ENCODE data around the gene CBX5. TPM values are rescaled to one million over a fixed set of nuclear protein-coding genes. Genes with fewer than 3 reads are reported as not detected.
A peak's percentile ranks its signal among the peaks of the same experiment; 100 is the strongest.

The CBX5 gene
- total and polyA plus RNA-seq, 10 donors = 6.5 to 60.3 (median 43.6) TPM

DNA sequence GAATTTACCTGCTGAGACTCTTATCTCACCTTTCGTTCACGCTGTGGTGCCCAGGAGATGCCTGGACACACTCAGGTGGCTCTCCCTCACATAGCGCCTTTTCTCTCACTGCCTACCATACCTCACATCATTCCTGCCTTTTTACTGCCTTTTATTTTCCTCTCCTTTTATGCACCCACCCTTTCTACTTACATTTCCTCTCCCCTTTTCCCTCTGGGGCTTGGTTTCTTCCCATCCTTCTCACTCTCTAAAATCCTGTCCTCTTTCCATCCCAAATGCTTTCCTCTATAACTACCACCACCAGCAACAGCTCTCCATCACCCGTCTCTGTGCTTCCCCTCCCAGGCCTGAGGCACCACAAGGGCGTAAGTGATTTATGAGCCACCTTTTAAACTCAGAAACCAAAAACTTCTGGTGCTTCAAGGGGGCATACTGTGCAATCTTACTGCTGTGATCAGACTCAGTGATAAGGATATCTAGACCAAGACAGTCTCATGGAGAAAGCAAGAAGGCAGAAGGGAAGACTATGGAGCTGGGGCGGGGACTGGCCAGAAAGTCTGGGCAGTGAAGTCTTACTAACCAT, 58.4 kb downstream of the CBX5 start:
- Histone ChIP-seq H3K27ac (no peak overlapping the region), H3K36me3 (no peaks in the 10 kb centered on the region), H3K9me3 (no peaks in the 10 kb centered on the region), H3K4me3 (no peak overlapping the region), H3K4me1 (peaks cover 14 to 29% (median 21%) of the 10 kb centered on the region in 6 donors), H3K27me3 (replicated peaks in 1 of 7) (peaks cover 0 to 39% (median 15%) of the 10 kb centered on the region in 7 donors)
- intact Hi-C loops (cut with DNase I; ENCODE audit: low total_unique reads) = no loop called here
- no peak for DNase-seq
- TF ChIP-seq, protein P1, sequence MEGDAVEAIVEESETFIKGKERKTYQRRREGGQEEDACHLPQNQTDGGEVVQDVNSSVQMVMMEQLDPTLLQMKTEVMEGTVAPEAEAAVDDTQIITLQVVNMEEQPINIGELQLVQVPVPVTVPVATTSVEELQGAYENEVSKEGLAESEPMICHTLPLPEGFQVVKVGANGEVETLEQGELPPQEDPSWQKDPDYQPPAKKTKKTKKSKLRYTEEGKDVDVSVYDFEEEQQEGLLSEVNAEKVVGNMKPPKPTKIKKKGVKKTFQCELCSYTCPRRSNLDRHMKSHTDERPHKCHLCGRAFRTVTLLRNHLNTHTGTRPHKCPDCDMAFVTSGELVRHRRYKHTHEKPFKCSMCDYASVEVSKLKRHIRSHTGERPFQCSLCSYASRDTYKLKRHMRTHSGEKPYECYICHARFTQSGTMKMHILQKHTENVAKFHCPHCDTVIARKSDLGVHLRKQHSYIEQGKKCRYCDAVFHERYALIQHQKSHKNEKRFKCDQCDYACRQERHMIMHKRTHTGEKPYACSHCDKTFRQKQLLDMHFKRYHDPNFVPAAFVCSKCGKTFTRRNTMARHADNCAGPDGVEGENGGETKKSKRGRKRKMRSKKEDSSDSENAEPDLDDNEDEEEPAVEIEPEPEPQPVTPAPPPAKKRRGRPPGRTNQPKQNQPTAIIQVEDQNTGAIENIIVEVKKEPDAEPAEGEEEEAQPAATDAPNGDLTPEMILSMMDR (IDR thresholded peaks at IDR 0.05 in 8 of 11, conservative IDR thresholded peaks at IDR 0.05 in 3 of 11) = no peak
- TF ChIP-seq POLR2A (IDR thresholded peaks at IDR 0.05) (no peak), POLR2AphosphoS5 (IDR thresholded peaks at IDR 0.05) (no peak)
- WGBS, 5 donors = 66 to 80% (median 72%) methylated on average over 6 of the region's 6 CpGs

DNA sequence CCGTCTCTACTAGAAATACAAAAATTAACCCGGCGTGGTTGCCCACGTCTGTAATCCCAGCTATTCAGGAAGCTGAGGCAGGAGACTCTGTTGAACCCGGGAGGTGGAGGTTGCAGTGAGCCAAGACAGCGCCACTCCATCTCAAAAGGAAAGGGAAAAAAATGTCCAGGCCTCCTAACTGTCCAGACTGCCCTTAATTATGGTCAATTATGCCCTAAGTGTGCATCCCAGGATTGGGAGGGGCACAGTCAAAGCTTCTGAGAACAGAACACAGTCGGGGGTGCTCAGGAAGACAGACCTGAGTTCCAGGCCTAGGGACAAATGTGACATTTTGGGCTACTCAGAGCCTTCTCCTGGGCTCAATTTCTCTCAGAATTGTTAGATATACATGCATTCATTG, 59.4 kb downstream of the CBX5 start:
- Histone ChIP-seq H3K9me3 (no peaks in the 10 kb centered on the region), H3K4me1 (peaks cover 22 to 39% (median 30%) of the 10 kb centered on the region in 6 donors), H3K36me3 (no peaks in the 10 kb centered on the region), H3K27ac (no peak overlapping the region), H3K27me3 (replicated peaks in 1 of 7) (peaks cover 0 to 48% (median 15%) of the 10 kb centered on the region in 7 donors), H3K4me3 (no peak overlapping the region)
- no peak for DNase-seq
- WGBS, 5 donors = 49 to 71% (median 64%) methylated on average over 7 of the region's 7 CpGs
- intact Hi-C loops (cut with DNase I; ENCODE audit: low total_unique reads) = no loop called here
- no peak for TF ChIP-seq POLR2AphosphoS5 (IDR thresholded peaks at IDR 0.05)
- TF ChIP-seq, protein P1 (IDR thresholded peaks at IDR 0.05 in 8 of 11, conservative IDR thresholded peaks at IDR 0.05 in 3 of 11) = no peak
- TF ChIP-seq POLR2A (IDR thresholded peaks at IDR 0.05) = no peak

DNA sequence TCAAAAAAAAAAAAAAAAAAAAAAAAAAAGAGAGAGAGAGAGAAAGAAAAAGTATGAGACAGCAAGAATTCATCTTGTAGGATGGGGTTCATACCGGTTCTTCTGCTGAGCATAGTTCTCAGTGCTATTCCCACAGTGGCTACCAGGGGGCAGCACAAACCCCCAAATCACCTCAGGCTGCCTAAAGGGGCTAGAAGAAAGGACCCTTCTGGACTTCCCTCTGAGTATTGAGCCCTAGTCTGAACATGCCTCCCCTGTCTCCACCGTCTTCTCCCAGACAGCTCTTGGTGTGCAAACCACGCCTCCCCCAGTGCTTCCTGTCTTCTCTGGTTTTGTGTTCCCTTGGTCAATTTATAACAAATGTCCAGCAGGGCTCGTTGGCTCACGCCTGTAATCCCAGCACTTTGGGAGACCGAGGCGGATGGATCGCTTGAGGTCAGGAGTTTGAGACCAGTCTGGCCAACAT, 59.8 kb downstream of the CBX5 start:
- no peaks in the 10 kb centered on the region for H3K36me3 ChIP-seq
- H3K9me3 ChIP-seq = no peaks in the 10 kb centered on the region
- no peak for DNase-seq
- WGBS, 5 donors = 43 to 51% (median 48%) methylated on average over 8 of the region's 8 CpGs
- intact Hi-C loops (cut with DNase I; ENCODE audit: low total_unique reads) = no loop called here
- peaks cover 26 to 43% (median 34%) of the 10 kb centered on the region in 6 donors for H3K4me1 ChIP-seq
- TF ChIP-seq, protein P1 (IDR thresholded peaks at IDR 0.05 in 8 of 11, conservative IDR thresholded peaks at IDR 0.05 in 3 of 11) = peak; percentile 54 to 84 (median 73)
- TF ChIP-seq POLR2A (IDR thresholded peaks at IDR 0.05) = no peak
- no peak overlapping the region for H3K27ac ChIP-seq
- H3K4me3 ChIP-seq = no peak overlapping the region
- H3K27me3 ChIP-seq (replicated peaks in 1 of 7) = peaks cover 0 to 52% (median 15%) of the 10 kb centered on the region in 7 donors

DNA sequence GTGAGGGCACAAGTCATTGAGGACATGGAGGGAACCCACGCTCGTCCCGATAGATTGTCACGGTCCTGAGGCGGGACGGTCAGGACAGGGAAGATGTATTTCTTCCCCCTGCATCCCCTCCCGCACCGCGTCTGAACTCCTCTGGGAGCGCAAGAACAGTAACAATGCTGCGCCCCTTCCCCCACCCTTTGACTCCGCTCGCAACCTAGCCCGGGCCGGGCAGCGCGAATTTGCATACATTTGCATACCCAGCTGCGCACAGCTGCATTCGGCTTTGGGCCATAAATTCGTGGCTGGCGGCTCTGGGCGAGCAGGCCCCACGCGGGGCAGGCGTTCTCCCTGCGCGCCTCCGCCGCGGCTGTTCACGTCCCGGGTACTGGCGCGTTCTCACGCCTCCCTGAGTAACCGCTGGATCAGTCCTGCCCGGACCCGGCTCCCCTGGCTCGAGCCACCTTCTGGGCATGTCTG, 62.1 kb downstream of the CBX5 start:
- Histone ChIP-seq H3K27ac (no peak overlapping the region), H3K36me3 (no peaks in the 10 kb centered on the region), H3K9me3 (no peaks in the 10 kb centered on the region), H3K27me3 (replicated peaks in 1 of 7) (peaks cover 0 to 74% (median 22%) of the 10 kb centered on the region in 7 donors), H3K4me3 (peak overlapping the region in 5 of 8 donors; percentile 7 to 63 (median 26)), H3K4me1 (peaks cover 30 to 54% (median 42%) of the 10 kb centered on the region in 6 donors)
- intact Hi-C loops (cut with DNase I; ENCODE audit: low total_unique reads) = loop anchor here (10.0 kb wide), 1 partner anchor 147 kb away; the partner anchor contains the start of gene GPR84
- peak; percentile 84 for DNase-seq
- WGBS, 5 donors = 12 to 25% (median 15%) methylated on average over 26 to 39 of the region's 39 CpGs
- TF ChIP-seq, protein P1 (IDR thresholded peaks at IDR 0.05 in 8 of 11, conservative IDR thresholded peaks at IDR 0.05 in 3 of 11) = no peak
- TF ChIP-seq POLR2AphosphoS5 (IDR thresholded peaks at IDR 0.05) = peak in 1 of 3 donors; percentile 33
- no peak for TF ChIP-seq POLR2A (IDR thresholded peaks at IDR 0.05)

All from spleen (tissue), 11 donors.